ENCODE data around the gene PDYN.

Gene PDYN

DNA sequence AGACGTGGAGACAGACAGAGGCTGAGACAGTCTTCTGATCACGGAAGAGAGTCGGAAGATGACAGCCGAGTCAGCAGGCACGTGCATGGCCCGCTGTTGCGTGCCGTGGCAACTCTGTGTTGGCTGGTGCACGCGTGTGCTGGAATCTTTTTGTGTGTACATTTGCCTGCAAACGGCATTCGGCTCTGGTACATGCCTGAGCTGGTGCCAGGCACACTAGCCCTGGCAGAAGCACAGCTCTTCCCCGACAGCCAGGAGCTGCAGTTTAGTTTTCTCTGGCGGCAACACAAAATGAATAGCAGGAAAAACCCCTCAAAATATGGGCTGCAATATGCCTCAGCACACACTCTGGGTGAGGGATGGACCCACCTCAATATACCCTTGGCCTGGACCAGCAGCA lies 769 bp upstream of the PDYN start:
- peak; percentile 23 for DNase-seq (ENCODE audit: low spot score)

DNA sequence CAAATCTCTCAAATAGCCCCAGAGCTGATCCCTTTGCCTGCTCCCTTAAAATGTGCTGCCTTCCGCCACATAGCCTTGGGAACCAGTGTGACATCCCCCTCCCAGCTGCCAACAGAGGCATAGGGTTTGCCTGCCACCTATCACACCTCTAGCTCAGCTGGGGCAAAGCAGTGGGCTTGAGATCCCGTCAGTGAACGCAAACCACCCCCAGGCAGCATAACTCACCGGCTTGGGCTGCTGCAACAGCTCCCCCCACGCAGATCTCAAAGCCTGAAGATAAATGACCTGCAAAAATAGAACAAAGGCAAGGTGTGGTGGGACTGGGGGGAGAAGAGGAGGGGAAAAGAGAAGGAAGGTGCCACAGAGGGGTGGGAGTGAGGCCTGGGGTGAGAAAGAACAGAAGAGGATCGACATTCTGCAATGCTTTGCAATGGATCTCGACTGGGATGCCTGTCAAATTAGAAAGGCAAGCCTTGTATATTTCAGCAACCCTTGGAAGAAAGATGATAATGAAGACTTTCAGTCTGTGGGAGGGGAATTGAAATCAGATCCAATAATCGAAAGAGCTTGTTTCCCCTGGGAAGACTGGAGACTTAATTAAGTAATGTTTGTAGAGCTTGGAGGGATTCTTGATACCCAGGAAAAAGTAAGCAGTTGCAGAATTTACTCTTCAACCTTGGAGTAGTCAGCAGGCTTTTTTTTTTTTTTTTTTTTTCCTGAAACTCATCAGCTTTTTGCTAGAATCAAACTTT lies 1.3 kb downstream of the PDYN start:
- DNase-seq (ENCODE audit: low spot score): no peak

DNA sequence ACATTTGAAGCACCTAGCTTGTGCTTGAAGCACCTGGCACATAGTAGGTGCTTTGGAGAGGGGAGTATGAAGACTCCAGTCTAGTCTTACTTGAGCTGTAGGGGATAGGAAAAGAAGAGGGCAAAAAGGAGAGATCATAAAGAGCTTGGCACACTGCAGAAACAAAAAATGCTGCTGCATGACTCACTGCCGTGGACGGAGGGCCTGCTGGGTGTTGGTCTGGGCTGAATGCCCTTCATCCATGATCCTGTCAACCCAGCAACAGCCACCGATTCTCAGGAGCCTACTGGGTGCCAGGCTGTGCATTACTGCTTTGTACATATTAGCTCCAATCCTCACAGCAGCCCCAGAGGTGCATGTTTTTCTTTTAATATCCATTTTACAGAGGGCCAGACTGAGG lies 6.0 kb downstream of the PDYN start:
- DNase-seq (ENCODE audit: low spot score): no peak

DNA sequence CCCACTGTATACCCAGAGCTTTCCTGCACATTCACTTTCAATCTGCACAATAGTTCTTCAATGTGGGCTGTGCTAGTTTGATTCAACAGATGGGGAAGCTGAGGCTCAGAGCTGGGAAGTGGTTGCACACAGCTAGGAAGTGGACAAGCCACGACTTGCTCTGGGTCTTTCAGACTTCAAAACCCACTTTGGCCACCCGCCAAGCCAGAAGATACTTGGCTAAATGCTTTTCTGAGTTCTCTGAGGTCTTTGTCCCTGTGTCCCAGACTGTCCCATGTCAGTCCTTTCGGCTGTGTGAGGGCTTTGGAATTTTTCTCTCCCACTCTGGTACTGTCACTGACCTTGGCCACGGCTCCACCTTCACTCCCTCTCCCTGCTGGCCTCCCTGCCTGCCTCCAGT lies 10.6 kb downstream of the PDYN start:
- DNase-seq (ENCODE audit: low spot score): no peak

DNA sequence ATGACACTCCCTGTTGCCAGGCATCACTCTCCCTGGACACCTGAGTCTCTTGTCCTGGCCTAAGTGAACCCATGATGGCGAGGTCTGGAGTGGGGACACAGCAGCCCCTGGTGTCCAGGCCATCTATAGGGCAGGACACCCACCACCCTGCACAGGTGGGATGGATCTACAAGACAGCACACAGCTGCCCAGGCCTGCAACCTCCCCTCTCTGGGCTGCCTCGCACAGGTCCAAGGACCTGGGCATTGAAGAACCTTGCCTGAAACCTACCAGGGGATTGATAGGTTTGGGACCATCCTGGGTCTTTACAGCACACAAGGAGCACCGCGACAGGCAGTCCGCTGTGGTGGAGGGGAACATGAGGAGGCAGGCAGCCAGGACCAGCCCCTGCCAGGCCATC lies 11.2 kb downstream of the PDYN start:
- no peak for DNase-seq (ENCODE audit: low spot score)

GRCh38 chr20:1979106-1979778 lies 14.6 kb downstream of the PDYN start:
- DNase-seq (ENCODE audit: low spot score): peak; percentile 91

DNA sequence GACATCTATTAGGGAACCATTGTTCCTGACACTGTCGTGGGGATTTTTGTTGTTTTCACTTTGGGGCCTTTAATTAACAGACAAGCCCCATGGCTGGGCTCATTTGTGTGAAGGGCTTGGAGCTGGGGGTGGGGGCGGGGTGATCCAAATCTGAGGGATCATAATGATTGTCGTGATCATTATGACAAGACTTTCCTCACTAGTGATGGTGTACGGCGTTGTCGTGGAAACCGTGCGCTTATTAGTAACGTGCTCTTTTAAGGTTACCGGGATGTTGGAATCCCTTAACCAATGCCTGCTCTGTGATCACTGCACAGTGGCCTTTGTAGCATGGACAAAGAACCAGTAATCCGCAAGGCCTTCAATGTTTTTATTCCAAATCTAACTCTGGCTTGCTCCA lies 18.6 kb downstream of the PDYN start:
- DNase-seq (ENCODE audit: low spot score): no peak

GRCh38 chr20:1973601-1974440 lies 20.0 kb downstream of the PDYN start:
- peak; percentile 53 for DNase-seq (ENCODE audit: low spot score)

- no peak for DNase-seq (ENCODE audit: low spot score)
Observed at GRCh38 chr20:1971893-1972586, 21.8 kb downstream of the PDYN start.

DNA sequence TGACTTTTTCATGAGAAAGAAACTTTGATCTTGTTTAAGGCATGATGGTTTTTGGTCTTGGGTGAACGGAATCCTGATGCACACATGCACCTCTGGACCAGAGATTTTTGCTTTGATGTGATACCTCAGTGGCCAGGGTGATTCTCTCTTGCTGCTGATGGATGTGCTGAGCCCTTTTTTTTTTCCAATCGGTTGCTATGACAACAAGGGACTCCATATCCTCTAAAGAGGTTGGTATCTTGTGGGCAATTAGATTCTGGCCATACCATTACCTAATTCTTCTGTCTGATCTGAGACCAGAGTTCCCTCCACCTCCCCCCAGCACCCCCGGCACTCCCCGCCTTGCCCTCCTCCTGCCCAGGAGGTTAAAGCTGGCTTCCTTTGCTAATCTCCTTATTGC lies 24.9 kb downstream of the PDYN start:
- no peak for DNase-seq (ENCODE audit: low spot score)

GRCh38 chr20:1965520-1966351 lies 28.1 kb downstream of the PDYN start:
- peak; percentile 75 for DNase-seq (ENCODE audit: low spot score)

DNA sequence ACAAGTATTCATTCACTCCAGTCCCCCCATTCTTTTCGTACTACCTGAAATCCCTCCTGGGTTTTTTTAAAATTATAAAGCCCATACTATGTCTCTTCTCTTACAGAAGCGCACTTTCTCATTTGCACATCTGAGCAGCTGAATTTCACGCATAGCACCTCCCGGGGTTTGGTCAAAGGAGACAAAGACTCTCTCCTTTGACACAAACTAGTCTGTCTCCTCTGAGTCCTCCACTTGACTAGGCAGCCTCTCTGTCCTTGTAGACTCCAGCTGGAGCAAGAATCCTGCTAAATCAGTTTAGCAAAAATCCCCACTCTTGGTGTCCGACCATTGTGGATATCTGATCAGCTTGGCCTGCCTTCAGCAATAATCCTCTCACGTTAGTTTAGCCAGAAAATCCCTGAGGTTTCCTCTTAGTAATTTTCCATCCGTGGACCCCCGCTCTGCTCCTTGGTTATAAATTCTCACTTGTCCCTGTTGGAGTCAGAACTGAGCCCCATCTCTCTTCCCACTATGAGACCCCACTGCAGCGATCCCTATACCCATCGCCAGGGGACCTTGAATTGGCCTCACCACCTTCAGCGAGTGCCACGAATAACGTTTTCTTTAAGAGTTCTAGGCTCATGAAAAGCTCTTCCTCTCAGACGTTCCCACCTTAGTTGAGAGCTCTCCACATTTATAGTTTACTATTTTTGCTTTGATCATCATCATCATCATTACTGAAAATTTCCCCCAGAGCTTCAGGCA lies 29.0 kb downstream of the PDYN start:
- DNase-seq (ENCODE audit: low spot score): no peak

- DNase-seq (ENCODE audit: low spot score): no peak
Observed at GRCh38 chr20:1964061-1964460, 29.8 kb downstream of the PDYN start.

DNA sequence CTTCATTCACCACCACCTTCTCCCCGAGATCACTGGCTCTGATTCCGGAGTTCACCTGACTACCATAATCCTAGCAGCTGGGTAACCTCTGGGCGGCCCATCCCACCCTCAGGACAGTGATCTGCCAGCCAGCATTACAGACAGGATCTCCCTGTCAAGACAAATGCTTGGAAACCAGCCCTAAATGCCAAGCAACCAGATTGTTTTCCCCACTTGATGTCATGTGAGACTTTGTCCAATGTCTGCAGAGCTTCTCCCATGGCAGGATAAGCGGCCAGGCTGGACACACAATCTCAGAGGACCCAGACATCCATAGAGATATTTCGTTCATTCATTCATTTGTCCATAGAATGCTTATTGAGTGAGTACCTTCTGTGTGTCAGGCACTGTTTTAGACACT lies 32.5 kb downstream of the PDYN start:
- no peak for DNase-seq (ENCODE audit: low spot score)

- no peak for DNase-seq (ENCODE audit: low spot score)
Observed at GRCh38 chr20:1959156-1959555, 34.7 kb downstream of the PDYN start.

DNA sequence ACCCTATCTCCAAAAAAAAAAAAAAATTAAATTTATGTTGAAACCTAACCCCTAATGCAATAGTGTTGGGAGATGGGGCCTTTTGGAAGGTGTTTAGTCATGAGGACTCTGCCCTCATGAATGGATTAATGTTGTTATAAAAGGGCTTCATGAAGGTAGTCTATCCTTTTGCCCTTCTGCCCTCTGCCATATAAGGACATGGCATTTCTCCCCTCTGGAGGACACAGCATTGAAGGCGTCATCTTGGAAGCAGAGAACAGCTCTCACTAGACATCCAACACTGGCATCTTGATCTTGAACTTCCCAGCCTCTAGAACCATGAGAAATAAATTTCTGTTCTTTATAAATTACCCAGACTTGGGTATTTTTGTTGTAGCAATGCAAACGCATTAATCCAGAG lies 35.4 kb downstream of the PDYN start:
- DNase-seq (ENCODE audit: low spot score): no peak

DNA sequence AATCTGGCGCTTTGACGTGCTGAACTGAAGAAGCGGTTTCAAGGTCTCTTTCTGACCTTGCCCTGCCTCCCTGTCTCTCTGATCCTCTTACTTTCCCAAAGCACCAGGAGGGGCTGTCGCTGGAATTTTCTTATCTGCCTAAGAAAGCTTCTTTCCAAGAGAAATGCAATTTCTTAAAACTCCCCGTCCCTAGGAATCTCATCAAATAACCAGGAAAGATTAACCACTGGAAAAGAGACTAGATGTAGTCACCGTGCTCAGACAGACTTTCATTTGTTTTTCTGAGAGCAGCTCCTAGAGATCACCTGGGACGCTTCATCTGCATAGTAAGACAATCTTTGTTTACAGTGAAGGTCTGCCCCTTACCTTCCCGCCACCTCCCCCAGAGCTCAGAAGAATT lies 38.6 kb downstream of the PDYN start:
- no peak for DNase-seq (ENCODE audit: low spot score)

DNA sequence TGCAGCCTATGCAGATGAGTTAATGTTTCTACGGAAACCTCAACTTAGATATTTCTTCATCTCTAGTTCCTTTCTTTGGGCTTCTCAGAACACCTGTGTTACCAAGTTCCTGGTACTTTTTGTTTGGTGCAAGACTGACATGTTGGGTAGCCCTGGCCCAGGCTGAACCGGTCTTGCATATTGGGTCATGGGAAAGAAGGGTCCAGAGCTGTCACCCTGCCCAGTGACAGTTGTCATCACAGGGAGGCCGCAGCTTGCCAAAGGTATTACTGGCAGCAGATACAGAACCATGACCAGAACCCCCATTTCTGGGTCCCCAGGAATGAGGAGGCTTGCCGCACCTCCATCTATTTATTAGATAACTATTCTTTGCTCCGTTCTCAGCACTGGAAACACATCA lies 40.2 kb downstream of the PDYN start:
- no peak for DNase-seq (ENCODE audit: low spot score)

GRCh38 chr20:1952737-1953530 lies 40.9 kb downstream of the PDYN start:
- no peak for DNase-seq (ENCODE audit: low spot score)

Data from cerebellar cortex (tissue), 1 donor.